Mesenchymal stem cell (in vitro differentiated cells and primary cell): ENCODE data around the gene ERBB4.

Experiments used
- DNase-seq: peaks from one replicate; pipeline ENCODE4 v3.0.0-alpha.2; 2013
- H2AFZ ChIP-seq: one replicate; pipeline ENCODE4 v1.6.1; 2013; ENCODE audit warnings: low read depth, mild to moderate bottlenecking, control low read depth, inconsistent platforms, low read length, moderate library complexity
- H2AK5ac ChIP-seq: 2 replicates; pipeline ENCODE4 v1.6.1; 2013; ENCODE audit warnings: low read length, moderate library complexity, mild to moderate bottlenecking, inconsistent platforms; ENCODE audit not compliant: severe bottlenecking
- H2BK120ac ChIP-seq: one replicate; pipeline ENCODE4 v1.6.1; 2013; ENCODE audit warnings: low read depth, mild to moderate bottlenecking, inconsistent platforms, low read length, moderate library complexity
- H2BK12ac ChIP-seq, 2 experiments: one replicate each; pipeline ENCODE4 v1.6.1; 2013; ENCODE audit warnings: inconsistent platforms in 2 of 2, low read length in 2 of 2, mild to moderate bottlenecking in 2 of 2, moderate library complexity in 2 of 2, control low read depth in 1 of 2
- H2BK15ac ChIP-seq: one replicate; pipeline ENCODE4 v1.6.1; 2013; ENCODE audit warnings: mild to moderate bottlenecking, low read depth, inconsistent platforms; ENCODE audit not compliant: poor library complexity, severe bottlenecking
- H2BK5ac ChIP-seq: 2 replicates; pipeline ENCODE4 v1.6.1; 2013; ENCODE audit warnings: low read depth, mild to moderate bottlenecking, low read length, control low read depth, inconsistent platforms; ENCODE audit not compliant: poor library complexity, severe bottlenecking
- H3K14ac ChIP-seq, 2 experiments: one replicate each; pipeline ENCODE4 v1.6.1; 2013; ENCODE audit warnings: inconsistent platforms in 2 of 2, low read length in 2 of 2, control low read depth in 1 of 2, mild to moderate bottlenecking in 1 of 2, moderate library complexity in 1 of 2
- H3K18ac ChIP-seq, 2 experiments: one replicate each; pipeline ENCODE4 v1.6.1; 2013; ENCODE audit warnings: inconsistent platforms in 2 of 2, low read length in 2 of 2, control low read depth in 1 of 2, low read depth in 1 of 2, mild to moderate bottlenecking in 1 of 2
- H3K23ac ChIP-seq, 2 experiments: one replicate each; pipeline ENCODE4 v1.6.1; 2013; ENCODE audit warnings: inconsistent platforms in 2 of 2, low read length in 2 of 2, mild to moderate bottlenecking in 2 of 2, moderate library complexity in 2 of 2, control low read depth in 1 of 2
- H3K27ac ChIP-seq: 2 replicates; pipeline ENCODE4 v1.5.1; 2013; ENCODE audit warnings: mild to moderate bottlenecking, moderate library complexity, low read length, control low read depth, inconsistent platforms; ENCODE audit not compliant: poor library complexity, severe bottlenecking
- H3K27me3 ChIP-seq, 2 experiments: 2 replicates each; pipeline versions ENCODE4 v1.6.1 to v1.7.0; 2013; ENCODE audit warnings: low read length in 2 of 2, mild to moderate bottlenecking in 2 of 2, moderate library complexity in 2 of 2, control low read depth in 1 of 2, inconsistent platforms in 1 of 2; ENCODE audit not compliant: control insufficient read depth in 1 of 2, insufficient read depth in 1 of 2
- H3K36me3 ChIP-seq, 2 experiments: 2 replicates each; pipeline versions ENCODE4 v1.6.1 to v1.7.0; 2013; ENCODE audit warnings: low read length in 2 of 2, control low read depth in 1 of 2, inconsistent platforms in 1 of 2, low read depth in 1 of 2, mild to moderate bottlenecking in 1 of 2; ENCODE audit not compliant: insufficient read depth in 2 of 2, control insufficient read depth in 1 of 2
- H3K4ac ChIP-seq, 2 experiments: one replicate each; pipeline ENCODE4 v1.6.1; 2013; ENCODE audit warnings: inconsistent platforms in 2 of 2, low read length in 2 of 2, mild to moderate bottlenecking in 2 of 2, moderate library complexity in 2 of 2, control low read depth in 1 of 2, low read depth in 1 of 2
- H3K4me1 ChIP-seq: 2 replicates; pipeline ENCODE4 v1.6.1; 2013; ENCODE audit warnings: low read depth, low read length, control low read depth; ENCODE audit not compliant: control insufficient read depth, insufficient read depth
- H3K4me2 ChIP-seq: 2 replicates; pipeline ENCODE4 v1.6.1; 2013; ENCODE audit warnings: low read length, mild to moderate bottlenecking, inconsistent platforms; ENCODE audit not compliant: poor library complexity, severe bottlenecking
- H3K4me3 ChIP-seq, 2 experiments: 2 replicates each; pipeline versions ENCODE4 v1.5.1 to v1.7.0; 2013; ENCODE audit warnings: low read length in 2 of 2, mild to moderate bottlenecking in 2 of 2, control low read depth in 1 of 2, low read depth in 1 of 2; ENCODE audit not compliant: insufficient read depth in 1 of 2
- H3K79me1 ChIP-seq: replicated peaks from 2 replicates; pipeline ENCODE4 v1.6.1; 2013; ENCODE audit warnings: mild to moderate bottlenecking, control low read depth, low read length, inconsistent platforms; ENCODE audit not compliant: poor library complexity, severe bottlenecking
- H3K9ac ChIP-seq: 2 replicates; pipeline ENCODE4 v1.7.0; 2013; ENCODE audit warnings: mild to moderate bottlenecking, low read length, moderate library complexity
- H3K9me3 ChIP-seq: 2 replicates; pipeline ENCODE4 v1.7.0; 2013; ENCODE audit warnings: mild to moderate bottlenecking, low read length; ENCODE audit not compliant: control insufficient read depth
- H4K8ac ChIP-seq: one replicate; pipeline ENCODE4 v1.6.1; 2013; ENCODE audit warnings: inconsistent platforms, mild to moderate bottlenecking, low read length, moderate library complexity
- H4K91ac ChIP-seq: one replicate; pipeline ENCODE4 v1.6.1; 2013; ENCODE audit warnings: mild to moderate bottlenecking, low read length, inconsistent platforms
- WGBS: methylation state at CpG from one replicate; pipeline ENCODE4 v1.1.7; 2013; ENCODE audit warnings: mixed read lengths; 5-methylcytosine and 5-hydroxymethylcytosine counted together

ERBB4 gene

GRCh38 chr2:211623096-211623495, 915.5 kb downstream of the ERBB4 start:
- no peak overlapping the region for H3K9ac ChIP-seq
- H3K18ac ChIP-seq = no peak overlapping the region
- no peak overlapping the region for H2AFZ ChIP-seq
- no peaks in the 10 kb centered on the region for H3K27me3 ChIP-seq
- no peaks in the 10 kb centered on the region for H3K4me1 ChIP-seq
- H3K4ac ChIP-seq = no peak overlapping the region
- H2BK5ac ChIP-seq = no peak overlapping the region
- H4K91ac ChIP-seq = no peak overlapping the region
- no peak overlapping the region for H2BK15ac ChIP-seq
- no peak overlapping the region for H3K23ac ChIP-seq
- H4K8ac ChIP-seq = no peak overlapping the region
- no peaks in the 10 kb centered on the region for H3K36me3 ChIP-seq
- H2AK5ac ChIP-seq = no peak overlapping the region
- H3K27ac ChIP-seq = no peak overlapping the region
- H2BK120ac ChIP-seq = no peak overlapping the region
- no peak overlapping the region for H2BK12ac ChIP-seq
- H3K79me1 ChIP-seq = no peaks in the 10 kb centered on the region
- no peak for DNase-seq
- H3K4me3 ChIP-seq = no peak overlapping the region
- no peak overlapping the region for H3K4me2 ChIP-seq
- H3K14ac ChIP-seq = no peak overlapping the region
- H3K9me3 ChIP-seq = peaks cover 3% of the 10 kb centered on the region

GRCh38 chr2:211620986-211621385, 917.6 kb downstream of the ERBB4 start:
- Histone ChIP-seq H3K27ac (no peak overlapping the region), H3K4me2 (no peak overlapping the region), H2BK15ac (no peak overlapping the region), H3K9ac (no peak overlapping the region), H3K4ac (no peak overlapping the region), H2BK5ac (no peak overlapping the region), H3K9me3 (peaks cover 3% of the 10 kb centered on the region), H3K4me1 (no peaks in the 10 kb centered on the region), H3K79me1 (no peaks in the 10 kb centered on the region), H3K18ac (no peak overlapping the region), H3K36me3 (no peaks in the 10 kb centered on the region), H2AK5ac (no peak overlapping the region), H3K27me3 (no peaks in the 10 kb centered on the region), H3K23ac (no peak overlapping the region), H3K4me3 (no peak overlapping the region), H4K8ac (no peak overlapping the region), H2AFZ (no peak overlapping the region), H2BK12ac (no peak overlapping the region), H2BK120ac (no peak overlapping the region), H3K14ac (no peak overlapping the region), H4K91ac (no peak overlapping the region)
- no CpG with 5 or more reads among the region's 1 CpG for WGBS
- no peak for DNase-seq

- Histone ChIP-seq H4K8ac (no peak overlapping the region), H3K27ac (no peak overlapping the region), H2BK5ac (no peak overlapping the region), H2AK5ac (no peak overlapping the region), H4K91ac (no peak overlapping the region), H3K4me3 (no peak overlapping the region), H2BK12ac (no peak overlapping the region), H2BK15ac (no peak overlapping the region), H3K27me3 (no peaks in the 10 kb centered on the region), H3K9ac (no peak overlapping the region), H3K4me2 (no peak overlapping the region), H3K9me3 (peaks cover 4% of the 10 kb centered on the region), H2AFZ (no peak overlapping the region), H3K14ac (no peak overlapping the region), H3K4me1 (no peaks in the 10 kb centered on the region), H3K36me3 (no peaks in the 10 kb centered on the region), H2BK120ac (no peak overlapping the region), H3K23ac (no peak overlapping the region), H3K79me1 (no peaks in the 10 kb centered on the region), H3K18ac (no peak overlapping the region), H3K4ac (no peak overlapping the region)
- DNase-seq = no peak
- no CpG with 5 or more reads among the region's 2 CpGs for WGBS
Observed at GRCh38 chr2:211617803-211618202, 920.8 kb downstream of the ERBB4 start.

- H3K27me3 ChIP-seq = no peaks in the 10 kb centered on the region
- no peak overlapping the region for H4K8ac ChIP-seq
- no peak overlapping the region for H4K91ac ChIP-seq
- no peak overlapping the region for H2AK5ac ChIP-seq
- peaks cover 5% of the 10 kb centered on the region for H3K9me3 ChIP-seq
- DNase-seq = no peak
- no peak overlapping the region for H2BK5ac ChIP-seq
- no peak overlapping the region for H2AFZ ChIP-seq
- no peaks in the 10 kb centered on the region for H3K79me1 ChIP-seq
- no peak overlapping the region for H3K4me3 ChIP-seq
- H3K23ac ChIP-seq = no peak overlapping the region
- H3K4me2 ChIP-seq = no peak overlapping the region
- no peak overlapping the region for H3K14ac ChIP-seq
- H3K4ac ChIP-seq = no peak overlapping the region
- WGBS = 86% methylated on average over 1 of the region's 2 CpGs
- no peak overlapping the region for H2BK15ac ChIP-seq
- no peak overlapping the region for H3K18ac ChIP-seq
- H2BK12ac ChIP-seq = no peak overlapping the region
- no peaks in the 10 kb centered on the region for H3K4me1 ChIP-seq
- H2BK120ac ChIP-seq = no peak overlapping the region
- no peak overlapping the region for H3K9ac ChIP-seq
- H3K36me3 ChIP-seq = no peaks in the 10 kb centered on the region
- no peak overlapping the region for H3K27ac ChIP-seq
Observed at GRCh38 chr2:211611621-211612020, 927.0 kb downstream of the ERBB4 start.
